ENCODE results near the gene RABAC1.
"Not testable (repeated sequence)": the region's sequence is repeated elsewhere in the genome, so short reads cannot be mapped to it uniquely, and the experiment has no call there.

Gene RABAC1

DNA sequence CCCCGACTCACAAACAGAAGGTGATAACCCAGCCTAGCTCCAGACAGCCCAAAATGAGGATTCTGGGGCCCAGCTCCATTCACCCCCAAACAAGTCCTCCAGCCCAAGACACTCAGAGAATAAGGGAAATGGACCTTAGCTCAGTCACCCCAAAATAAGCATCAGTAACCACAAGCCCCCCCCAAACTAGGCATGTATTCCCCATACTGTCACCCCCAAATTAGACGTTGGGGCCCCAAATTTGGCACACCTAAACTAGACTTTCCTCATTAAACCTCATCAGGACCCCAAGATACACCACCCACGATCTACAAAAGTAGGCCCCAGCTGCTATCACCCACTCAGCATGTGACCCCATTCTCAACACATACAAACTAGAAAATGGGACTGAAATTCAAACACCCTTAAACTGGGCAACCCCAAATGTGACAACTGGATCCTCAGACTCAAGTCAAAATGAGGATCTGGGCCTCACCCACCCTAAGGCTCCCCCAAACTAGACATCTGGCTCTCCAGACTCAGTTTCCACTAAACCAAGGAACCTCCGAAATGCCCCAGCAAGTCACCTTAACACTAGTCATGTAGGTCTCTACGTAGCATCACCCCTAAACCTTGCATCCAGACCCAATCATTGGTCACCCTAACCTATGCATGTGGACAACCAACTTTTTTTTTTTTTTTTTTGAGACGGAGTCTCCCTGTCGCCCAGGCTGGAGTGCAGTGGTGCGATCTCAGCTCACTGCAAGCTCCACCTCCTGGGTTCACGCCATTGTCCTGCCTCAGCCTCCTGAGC, 17.5 kb downstream of the RABAC1 start:
- Mint-ChIP-seq H3K36me3 (peaks cover 29% of the 10 kb centered on the region), H3K4me3 (peak overlapping the region; percentile 75), H3K4me1 (peaks cover 53% of the 10 kb centered on the region), H3K9me3 (no peaks in the 10 kb centered on the region), H3K27ac (peak overlapping the region; percentile 58)
- DNase-seq (ENCODE audit: low spot score in 2 of 2): no peak
- no peak for ATAC-seq

DNA sequence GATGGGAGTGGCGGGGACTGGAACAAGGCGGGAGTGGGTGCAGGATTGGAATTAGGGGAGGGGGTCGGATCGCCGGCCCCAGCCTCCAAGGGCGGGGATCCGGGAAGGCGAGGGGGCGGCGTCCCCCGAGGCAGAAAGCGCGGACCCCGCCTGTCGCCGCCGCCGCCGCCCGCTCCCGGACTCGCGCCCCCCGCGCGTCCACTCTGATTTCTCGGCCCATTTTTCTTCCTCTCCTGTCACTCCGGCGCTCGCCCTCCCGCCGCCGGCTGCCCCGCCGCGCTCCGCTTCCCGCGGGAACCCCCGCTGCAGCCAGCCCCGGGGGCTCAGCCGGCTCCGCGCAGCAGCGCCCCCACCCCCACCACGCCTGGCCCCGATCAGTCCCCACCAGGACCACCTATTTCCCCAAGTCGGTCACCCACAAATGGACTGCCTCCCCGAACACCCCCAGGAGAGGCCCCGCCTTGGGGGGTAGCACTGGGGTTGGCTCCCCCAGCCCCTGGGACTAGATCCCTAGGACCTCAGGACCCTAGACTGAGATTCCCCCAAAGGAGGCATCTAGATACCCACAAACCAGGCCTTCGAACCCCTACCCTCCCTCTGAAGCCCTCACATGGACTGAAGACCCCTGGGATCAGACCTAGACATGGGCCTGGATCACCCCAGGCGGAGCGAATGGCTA, 18.3 kb downstream of the RABAC1 start:
- peaks cover 54% of the 10 kb centered on the region for H3K4me1 Mint-ChIP-seq
- H3K9me3 Mint-ChIP-seq: no peaks in the 10 kb centered on the region
- ATAC-seq (no peak), DNase-seq (ENCODE audit: low spot score in 2 of 2) (no peak)
- H3K36me3 Mint-ChIP-seq: peaks cover 26% of the 10 kb centered on the region
- peak overlapping the region; percentile 79 for H3K27ac Mint-ChIP-seq
- peak overlapping the region; percentile 75 for H3K4me3 Mint-ChIP-seq

DNA sequence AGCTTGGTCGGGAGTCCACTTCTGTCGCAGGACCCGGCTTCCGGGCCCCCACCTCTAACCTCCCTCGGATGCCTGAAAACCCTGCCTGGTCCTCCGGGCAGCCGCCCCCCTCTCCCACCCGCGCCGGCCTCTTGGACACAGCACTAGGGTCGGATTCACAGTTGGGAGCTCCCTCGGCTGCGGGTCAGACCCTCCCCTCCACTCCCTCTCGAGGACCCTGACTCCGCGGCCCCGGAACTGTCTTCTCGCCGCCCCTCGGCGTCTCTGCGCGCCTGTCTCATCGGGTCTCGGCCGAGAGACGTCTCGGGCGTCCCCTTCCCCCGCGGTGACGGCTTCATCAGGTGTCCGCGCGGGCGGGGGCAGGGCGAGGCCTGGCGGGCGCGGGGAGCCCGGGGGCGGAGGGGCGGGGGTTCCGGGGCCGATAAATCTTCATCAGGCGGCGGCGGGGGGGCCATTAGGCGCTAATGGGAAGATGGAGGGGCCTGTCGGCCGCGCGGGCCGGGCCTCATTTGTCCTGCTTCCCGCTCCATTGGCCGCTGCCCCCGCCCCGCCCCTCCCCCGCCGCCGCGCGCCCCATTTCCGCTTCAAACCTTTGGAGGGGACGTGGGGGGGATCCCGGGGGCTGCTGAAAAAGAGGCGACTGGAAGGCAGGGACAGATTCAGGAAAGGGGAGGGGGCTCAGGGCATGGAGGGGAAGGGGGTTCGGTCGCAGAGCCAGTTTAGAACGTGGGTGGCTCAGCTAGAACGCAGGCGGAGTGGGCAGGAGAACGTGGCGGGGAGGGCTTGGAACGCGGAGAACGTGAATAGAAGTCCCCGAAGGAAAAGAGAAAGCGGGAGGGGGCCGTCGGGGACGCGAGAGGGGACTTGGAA, 19.0 kb downstream of the RABAC1 start:
- ATAC-seq (no peak), DNase-seq (ENCODE audit: low spot score in 2 of 2) (no peak)
- Mint-ChIP-seq H3K27ac (peak overlapping the region; percentile 79), H3K4me1 (peaks cover 53% of the 10 kb centered on the region), H3K36me3 (peaks cover 19% of the 10 kb centered on the region), H3K9me3 (no peaks in the 10 kb centered on the region), H3K4me3 (peak overlapping the region; percentile 75)

DNA sequence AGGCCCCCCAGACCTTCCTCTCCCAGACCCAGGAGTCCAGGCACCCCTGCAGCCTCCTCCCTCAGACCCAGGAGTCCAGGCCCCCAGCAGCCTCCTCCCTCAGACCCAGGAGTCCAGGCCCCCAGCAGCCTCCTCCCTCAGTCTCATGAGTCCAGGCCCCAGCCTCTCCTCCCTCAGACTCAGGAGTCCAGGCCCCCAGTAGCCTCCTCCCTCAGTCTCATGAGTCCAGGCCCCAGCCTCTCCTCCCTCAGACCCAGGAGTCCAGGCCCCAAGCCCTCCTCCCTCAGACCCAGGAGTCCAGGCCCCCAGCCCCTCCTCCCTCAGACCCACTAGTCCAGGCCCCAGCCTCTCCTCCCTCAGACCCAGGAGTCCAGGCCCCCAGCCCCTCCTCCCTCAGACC, 19.9 kb downstream of the RABAC1 start:
- not testable (repeated sequence) for DNase-seq (ENCODE audit: low spot score in 2 of 2)
- peaks cover 53% of the 10 kb centered on the region for H3K4me1 Mint-ChIP-seq

DNA sequence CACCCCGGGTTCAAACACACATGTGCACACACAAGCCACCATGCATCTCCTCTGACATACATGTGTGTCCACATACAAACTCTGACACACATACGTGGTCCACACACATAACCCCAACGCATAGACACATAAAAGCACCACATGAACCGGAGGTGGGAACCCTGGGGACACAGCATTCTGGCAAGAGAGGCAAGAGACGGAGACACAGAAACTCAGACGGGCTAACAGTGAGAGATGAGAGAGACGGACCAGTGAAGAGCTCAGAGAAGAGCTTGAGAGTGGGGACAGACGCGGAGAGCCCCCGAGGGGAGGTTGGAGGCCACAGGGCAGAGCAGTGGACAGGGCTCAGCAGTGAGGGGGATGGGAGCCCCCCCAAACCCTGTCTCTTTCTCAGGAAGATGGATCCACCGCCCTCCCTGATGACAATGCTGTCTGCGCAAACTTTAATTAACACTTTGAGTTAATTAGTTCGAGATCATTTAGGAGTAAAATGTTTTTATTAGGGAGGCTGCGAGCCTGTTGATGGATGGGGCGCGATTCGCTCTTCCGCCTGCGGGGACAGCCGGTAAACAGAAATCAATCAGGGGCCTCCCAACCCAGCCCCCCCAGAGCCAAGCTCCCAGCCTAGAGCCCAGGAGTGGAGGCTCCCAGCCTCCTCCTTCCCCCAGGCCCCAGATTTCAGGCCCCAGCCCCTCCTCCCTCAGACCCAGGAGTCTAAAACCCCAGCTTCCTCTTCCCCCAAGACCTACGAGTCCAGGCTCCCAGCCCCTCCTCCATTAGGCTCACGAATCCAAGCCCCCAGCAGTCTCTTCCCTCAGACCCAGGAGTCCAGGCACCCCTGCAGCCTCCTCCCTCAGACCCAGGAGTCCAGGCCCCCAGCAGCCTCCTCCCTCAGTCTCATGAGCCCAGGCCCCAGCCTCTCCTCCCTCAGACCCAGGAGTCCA, 21.3 kb downstream of the RABAC1 start:
- no peak for ATAC-seq
- no peak overlapping the region for H3K4me3 Mint-ChIP-seq
- no peak overlapping the region for H3K27ac Mint-ChIP-seq
- DNase-seq (ENCODE audit: low spot score in 2 of 2): no peak
- peaks cover 56% of the 10 kb centered on the region for H3K4me1 Mint-ChIP-seq
- H3K9me3 Mint-ChIP-seq: no peaks in the 10 kb centered on the region
- H3K36me3 Mint-ChIP-seq: peaks cover 8% of the 10 kb centered on the region

More for the DNA sequence above, 19.9 kb downstream of the RABAC1 start:
- Mint-ChIP-seq H3K4me3 (peak overlapping the region; percentile 75), H3K27ac (peak overlapping the region; percentile 79), H3K36me3 (peaks cover 14% of the 10 kb centered on the region)
- not testable (repeated sequence) for H3K9me3 Mint-ChIP-seq, ATAC-seq

DNA sequence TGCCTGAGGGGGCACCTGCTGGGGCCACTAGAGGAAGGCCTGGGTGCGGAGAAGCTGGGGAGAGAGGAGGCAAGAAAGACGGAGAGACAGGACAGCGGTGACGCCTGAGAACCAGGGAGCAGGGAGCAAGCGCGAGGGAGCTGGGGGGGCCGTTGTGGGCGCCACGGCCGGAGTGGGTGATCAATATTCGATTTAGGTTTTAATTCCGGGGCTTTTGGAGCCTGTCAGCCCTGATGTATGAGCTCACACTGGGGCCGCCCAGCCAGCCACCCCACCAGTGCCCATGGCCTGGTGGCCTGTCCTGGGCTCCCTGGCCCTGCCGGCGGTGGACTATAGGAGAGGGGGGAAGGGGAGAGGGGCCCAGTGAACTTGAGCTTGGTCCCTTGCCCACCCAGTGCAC, 22.2 kb downstream of the RABAC1 start:
- no peak for DNase-seq (ENCODE audit: low spot score in 2 of 2)
- no peak for ATAC-seq
- Mint-ChIP-seq H3K36me3 (peaks cover 6% of the 10 kb centered on the region), H3K4me1 (peaks cover 60% of the 10 kb centered on the region), H3K9me3 (no peaks in the 10 kb centered on the region), H3K27ac (peak overlapping the region; percentile 70), H3K4me3 (peak overlapping the region; percentile 34)

DNA sequence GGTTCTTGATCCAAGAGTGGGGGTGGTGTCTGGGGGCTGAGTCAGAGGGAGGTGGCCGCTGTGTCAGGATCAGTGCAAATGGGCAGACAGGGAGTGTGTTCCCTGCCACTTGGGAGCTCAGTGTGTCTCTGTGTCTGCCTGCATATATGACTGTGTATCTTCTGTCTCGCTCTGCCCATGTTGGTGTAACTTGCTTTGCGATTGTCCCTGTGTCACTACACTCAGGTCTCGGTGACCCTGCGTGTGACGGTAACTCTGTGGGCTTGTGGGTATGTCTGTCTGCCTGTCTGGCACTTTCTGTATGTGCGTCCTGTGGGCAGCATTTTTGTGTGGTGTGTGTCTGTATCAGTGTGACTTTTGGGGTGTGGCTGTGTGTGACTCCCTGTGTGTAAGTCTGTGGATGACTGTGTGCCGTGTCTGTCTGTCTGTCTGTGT, 22.7 kb downstream of the RABAC1 start:
- DNase-seq (ENCODE audit: low spot score in 2 of 2): peak in 1 of 2 donors; percentile 70
- no peaks in the 10 kb centered on the region for H3K9me3 Mint-ChIP-seq
- peaks cover 6% of the 10 kb centered on the region for H3K36me3 Mint-ChIP-seq
- peaks cover 55% of the 10 kb centered on the region for H3K4me1 Mint-ChIP-seq
- peak overlapping the region; percentile 34 for H3K4me3 Mint-ChIP-seq
- peak overlapping the region; percentile 70 for H3K27ac Mint-ChIP-seq
- peak; percentile 89 for ATAC-seq

DNA sequence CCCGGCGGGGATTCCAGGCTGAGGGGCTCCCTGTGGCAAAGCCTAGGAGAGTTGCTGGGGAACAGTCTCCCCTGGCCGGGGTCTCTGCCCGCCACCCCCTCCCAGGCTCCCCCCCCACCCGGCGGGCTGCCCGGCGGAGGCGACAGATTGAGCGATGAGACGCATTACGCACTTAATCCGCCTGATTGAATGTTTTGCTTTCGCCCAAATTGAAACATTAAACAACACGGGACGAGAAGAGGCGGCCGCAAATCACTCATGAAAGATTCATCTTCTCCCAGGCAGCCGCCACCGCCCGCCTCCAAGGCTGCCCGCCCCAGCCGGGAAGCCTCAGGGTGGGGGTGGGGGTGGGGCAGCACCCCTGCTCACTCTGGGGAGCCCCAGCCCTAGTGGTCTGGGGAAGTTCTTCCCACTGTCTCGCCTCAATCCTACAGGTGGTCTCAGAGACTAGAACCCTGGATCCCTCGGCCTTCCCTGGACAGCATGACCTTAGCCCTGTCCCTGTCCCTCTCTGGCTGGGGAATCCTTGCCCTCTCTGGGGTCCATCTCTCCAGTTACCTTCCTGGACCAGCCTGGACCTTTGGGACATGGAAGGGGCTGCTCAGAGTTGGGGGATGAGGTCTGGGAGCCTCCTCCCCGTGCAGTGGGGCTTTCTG, 23.2 kb downstream of the RABAC1 start:
- peaks cover 6% of the 10 kb centered on the region for H3K36me3 Mint-ChIP-seq
- ATAC-seq: peak; percentile 2
- no peaks in the 10 kb centered on the region for H3K9me3 Mint-ChIP-seq
- peak overlapping the region; percentile 41 for H3K4me3 Mint-ChIP-seq
- peaks cover 50% of the 10 kb centered on the region for H3K4me1 Mint-ChIP-seq
- DNase-seq (ENCODE audit: low spot score in 2 of 2): no peak
- H3K27ac Mint-ChIP-seq: peak overlapping the region; percentile 71

DNA sequence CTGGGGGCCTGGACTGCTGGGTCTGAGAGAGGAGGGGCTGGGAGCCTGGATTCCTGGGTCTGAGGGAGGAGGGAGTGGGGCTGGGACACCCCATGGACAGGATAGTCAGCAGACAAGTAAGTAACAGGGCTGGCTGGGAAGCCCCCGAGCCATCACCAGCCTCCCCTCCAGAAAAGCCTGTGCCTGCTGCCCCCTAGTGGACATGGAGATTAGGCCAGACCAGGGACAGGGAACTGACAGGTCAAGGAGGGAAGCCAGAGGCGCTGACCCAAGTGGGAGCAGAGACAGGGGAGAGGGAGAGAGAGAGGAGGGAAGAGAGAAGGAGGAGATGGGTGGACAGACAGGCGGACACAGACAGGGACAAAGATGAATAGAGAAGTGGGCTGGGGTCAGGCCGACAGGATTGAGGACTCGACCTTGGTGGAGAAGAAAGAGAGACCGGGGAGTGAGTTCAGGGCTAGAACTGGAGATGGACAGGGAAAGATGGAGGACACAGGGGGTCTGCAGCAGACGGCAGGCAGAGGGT, 24.2 kb downstream of the RABAC1 start:
- ATAC-seq (peak; percentile 71), DNase-seq (ENCODE audit: low spot score in 2 of 2) (peak; percentile 80 to 92)
- Mint-ChIP-seq H3K4me3 (peak overlapping the region; percentile 41), H3K4me1 (peaks cover 57% of the 10 kb centered on the region), H3K27ac (peak overlapping the region; percentile 71), H3K9me3 (no peaks in the 10 kb centered on the region), H3K36me3 (peaks cover 6% of the 10 kb centered on the region)

DNA sequence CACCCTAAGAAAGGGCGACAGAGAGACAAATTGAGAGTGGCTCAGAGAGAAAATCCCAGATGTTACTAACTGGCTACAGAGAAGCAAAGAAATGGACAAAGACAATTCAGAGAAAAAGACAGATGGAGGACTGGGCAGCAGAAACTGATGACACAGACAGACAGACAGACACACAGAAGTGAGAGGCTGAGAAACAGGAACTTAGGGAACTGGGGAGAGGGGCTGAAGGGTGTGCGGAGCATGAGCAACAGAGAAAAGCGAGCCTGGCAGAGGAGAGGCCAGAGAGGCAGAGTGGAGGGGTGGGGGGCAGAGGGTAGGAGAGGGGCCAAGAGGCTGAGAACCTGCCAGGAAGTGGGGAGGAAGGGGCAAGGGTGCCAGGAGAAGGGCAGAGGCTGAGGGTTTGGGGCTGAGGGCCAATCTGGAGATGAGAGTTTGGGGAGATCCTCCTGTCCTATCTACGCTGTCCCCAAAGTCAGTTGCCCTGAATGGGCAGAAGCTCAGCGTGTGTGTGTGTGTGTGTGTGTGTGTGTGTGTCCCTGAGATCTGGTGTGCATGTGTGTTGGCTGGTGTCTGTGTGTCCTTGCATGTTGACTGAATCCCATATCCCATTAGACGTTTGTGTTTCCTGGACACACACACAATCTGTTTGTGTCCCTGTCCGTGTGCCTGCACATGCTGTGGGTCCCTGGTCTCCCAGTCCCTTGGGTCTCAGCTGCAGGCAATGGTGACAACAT, 25.3 kb downstream of the RABAC1 start:
- H3K36me3 Mint-ChIP-seq: peaks cover 6% of the 10 kb centered on the region
- peak overlapping the region; percentile 71 for H3K27ac Mint-ChIP-seq
- ATAC-seq (no peak), DNase-seq (ENCODE audit: low spot score in 2 of 2) (no peak)
- no peaks in the 10 kb centered on the region for H3K9me3 Mint-ChIP-seq
- peaks cover 68% of the 10 kb centered on the region for H3K4me1 Mint-ChIP-seq
- H3K4me3 Mint-ChIP-seq: no peak overlapping the region

DNA sequence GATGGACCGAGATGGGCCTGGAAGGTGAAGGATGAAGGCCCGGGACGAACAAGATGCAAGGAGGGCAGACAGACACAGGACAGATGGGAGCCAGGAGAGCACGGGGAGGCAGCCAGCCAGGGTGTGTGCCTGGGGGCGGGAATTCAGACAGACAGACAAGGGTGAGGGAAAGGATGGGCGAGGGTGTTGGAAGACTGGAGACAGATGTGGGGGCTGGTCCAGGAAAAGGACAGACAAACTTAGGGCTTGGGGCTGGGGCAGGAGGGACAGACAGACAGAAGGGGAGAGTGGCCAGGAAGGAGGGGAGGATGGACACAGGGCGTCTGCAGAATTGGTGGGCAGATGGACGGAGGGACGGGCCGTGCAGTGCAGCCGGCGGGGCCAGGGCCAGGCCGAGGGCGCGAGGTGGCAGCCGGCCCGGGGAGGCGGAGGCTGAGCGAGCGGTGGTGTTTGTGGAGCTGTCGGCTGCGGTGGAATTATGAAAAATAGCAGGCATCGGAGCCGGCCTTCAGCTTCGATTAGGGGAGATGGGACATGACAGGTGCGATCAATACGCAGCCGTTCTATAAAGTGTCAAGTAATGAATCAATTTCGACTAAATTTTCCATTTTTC, 26.3 kb downstream of the RABAC1 start:
- Mint-ChIP-seq H3K27ac (no peak overlapping the region), H3K36me3 (peaks cover 6% of the 10 kb centered on the region), H3K9me3 (no peaks in the 10 kb centered on the region), H3K4me1 (peaks cover 71% of the 10 kb centered on the region), H3K4me3 (no peak overlapping the region)
- ATAC-seq (no peak), DNase-seq (ENCODE audit: low spot score in 2 of 2) (no peak)

DNA sequence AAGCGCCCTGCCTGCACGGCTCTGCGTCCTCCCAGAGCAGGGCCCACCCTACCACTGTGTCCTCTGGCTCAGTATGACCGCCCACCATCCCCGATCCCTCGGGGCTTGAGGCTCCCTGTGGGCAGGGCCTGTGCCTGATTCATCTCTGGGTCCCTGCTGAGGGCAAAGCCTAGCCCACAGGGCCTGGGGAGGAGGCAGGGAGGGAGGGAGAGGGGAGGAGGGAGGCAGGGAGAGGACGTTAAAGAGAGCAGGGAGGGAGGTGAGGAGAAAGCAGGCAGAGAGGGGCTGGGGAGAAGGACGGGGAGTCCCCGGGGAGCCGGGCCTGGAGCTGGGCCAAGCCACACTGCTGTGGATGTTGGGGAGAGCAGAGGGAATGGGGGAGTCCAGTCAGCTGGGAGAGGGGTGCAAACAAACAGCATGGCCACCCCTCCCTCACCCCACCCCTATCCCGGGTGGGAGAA, 26.8 kb downstream of the RABAC1 start:
- Mint-ChIP-seq H3K27ac (no peak overlapping the region), H3K4me3 (no peak overlapping the region), H3K36me3 (peaks cover under 1% of the 10 kb centered on the region), H3K9me3 (no peaks in the 10 kb centered on the region), H3K4me1 (peaks cover 66% of the 10 kb centered on the region)
- no peak for ATAC-seq
- no peak for DNase-seq (ENCODE audit: low spot score in 2 of 2)
